Astrocyte of the cerebellum (primary cell): ENCODE results near the gene PCDHGA3.
"Not testable (repeated sequence)": the region's sequence is repeated elsewhere in the genome, so short reads cannot be mapped to it uniquely, and the experiment has no call there.

Source experiments
- DNase-seq: peaks from one replicate; pipeline ENCODE4 v3.0.0-alpha.2; 2011; ENCODE audit warnings: low read depth
- H3K4me3 ChIP-seq: 2 replicates; pipeline ENCODE4 v1.5.1; 2011; ENCODE audit warnings: mild to moderate bottlenecking, low read depth, low read length, moderate library complexity
- CTCF ChIP-seq: IDR thresholded peaks from 2 replicates; pipeline ENCODE4 v1.5.1; 2012; ENCODE audit warnings: low read length, low read depth, moderate library complexity, mild to moderate bottlenecking; ENCODE audit errors: missing control alignments
- in situ Hi-C: cut with HindIII; loops from 2 replicates; pipeline ENCODE4 v1.10.0; 2017; ENCODE audit warnings: low sequenced_read_pairs

Gene PCDHGA3

GRCh38 chr5:141338538-141339306 lies 4.9 kb upstream of the PCDHGA3 start, which contains the start of gene PCDHGA2:
Gene PCDHGA2, plus strand, starts transcription at chr5:141338760.
- in situ Hi-C loops = loop anchor here (5.0 kb wide), 1 partner anchor 49 kb away; the partner anchor contains the start of gene PCDHGB4
- peak within 1 kb of the TSS; percentile 30 for H3K4me3 ChIP-seq
- DNase-seq = peak; percentile 16
- TF ChIP-seq CTCF = peak; percentile 44

- not testable (repeated sequence) for DNase-seq, H3K4me3 ChIP-seq
- in situ Hi-C loops = loop anchor here (5.0 kb wide), 1 partner anchor 86 kb away; no protein-coding TSS in a partner anchor
Observed at GRCh38 chr5:141340781-141341354, 2.8 kb upstream of the PCDHGA3 start.

GRCh38 chr5:141342773-141343172 lies 856 bp upstream of the PCDHGA3 start:
- no peak for DNase-seq
- H3K4me3 ChIP-seq = no peak overlapping the region
- TF ChIP-seq CTCF = no peak
- in situ Hi-C loops = loop anchor here (5.0 kb wide), 1 partner anchor 85 kb away; no protein-coding TSS in a partner anchor

GRCh38 chr5:141343953-141344463 lies 379 bp downstream of the PCDHGA3 start:
- no peak for DNase-seq
- in situ Hi-C loops = loop anchor here (5.0 kb wide), 1 partner anchor 83 kb away; no protein-coding TSS in a partner anchor
- no peak for TF ChIP-seq CTCF
- H3K4me3 ChIP-seq = peak overlapping the region; percentile 30

GRCh38 chr5:141345327-141345726 lies 1.7 kb downstream of the PCDHGA3 start:
- in situ Hi-C loops = no loop called here
- no peak overlapping the region for H3K4me3 ChIP-seq
- no peak for TF ChIP-seq CTCF
- DNase-seq = no peak

- in situ Hi-C loops, DNase-seq: not testable (repeated sequence)
Observed at GRCh38 chr5:141346017-141346416, 2.4 kb downstream of the PCDHGA3 start.

GRCh38 chr5:141349917-141350619 lies 6.4 kb downstream of the PCDHGA3 start, which contains the start of gene PCDHGB1:
Gene PCDHGB1, plus strand, starts transcription at chr5:141350099. Its CDS starts 162 bp downstream, at chr5:141350261.
- TF ChIP-seq CTCF = peak; percentile 43
- peak within 1 kb of the TSS; percentile 32 for H3K4me3 ChIP-seq
- DNase-seq = no peak
- in situ Hi-C loops = no loop called here

More at GRCh38 chr5:141346017-141346416, 2.4 kb downstream of the PCDHGA3 start:
- H3K4me3 ChIP-seq = not testable (repeated sequence)
